Activated naive CD4-positive, alpha-beta T cell treated with anti-CD3 and anti-CD28 coated beads, Interleukin-2, amount 50 U/mL, for 24 hours (primary cell): Measurements from ENCODE around the gene CRB1.

ENCODE experiments used
- H3K27ac Mint-ChIP-seq: one replicate; pipeline ENCODE4 v1.8.0; 2021; ENCODE audit warnings: mild to moderate bottlenecking, mixed read lengths
- H3K27me3 Mint-ChIP-seq: one replicate; pipeline ENCODE4 v1.8.0; 2021; ENCODE audit warnings: mixed read lengths
- H3K36me3 Mint-ChIP-seq: one replicate; pipeline ENCODE4 v1.8.0; 2021; ENCODE audit warnings: mixed read lengths
- H3K4me1 Mint-ChIP-seq: one replicate; pipeline ENCODE4 v1.8.0; 2021; ENCODE audit warnings: mixed read lengths
- H3K4me3 Mint-ChIP-seq: one replicate; pipeline ENCODE4 v1.8.0; 2021; ENCODE audit warnings: mild to moderate bottlenecking, mixed read lengths
- H3K9me3 Mint-ChIP-seq: one replicate; pipeline ENCODE4 v1.8.0; 2021; ENCODE audit warnings: mixed read lengths

Gene CRB1

DNA sequence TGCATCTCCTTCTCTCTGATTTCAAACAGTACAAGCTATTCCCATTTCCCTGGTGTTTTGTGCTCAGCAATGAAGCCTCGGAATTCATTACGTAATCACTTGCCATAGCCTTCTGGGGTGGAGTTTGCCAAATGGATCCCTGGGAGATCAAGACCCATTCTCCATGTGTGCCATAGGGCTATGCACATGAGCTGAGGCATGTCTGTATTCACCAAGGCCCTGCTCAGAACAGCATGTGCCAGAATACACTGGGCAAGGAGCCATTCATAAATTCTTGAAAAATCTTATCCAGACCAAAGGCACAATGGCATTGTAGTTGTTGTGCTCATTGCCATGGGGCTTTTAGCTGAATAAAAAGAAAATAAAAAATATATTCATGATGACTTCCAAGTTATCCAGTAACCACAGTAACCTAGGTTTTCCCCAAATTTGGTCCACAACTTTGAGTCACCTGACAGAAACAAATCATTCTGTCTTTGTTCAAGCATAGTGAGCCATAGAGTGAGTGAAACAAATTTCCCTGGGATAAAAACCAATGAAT is 53.0 kb downstream of the CRB1 start:
- H3K27ac Mint-ChIP-seq = no peak overlapping the region
- H3K4me1 Mint-ChIP-seq = no peaks in the 10 kb centered on the region
- H3K9me3 Mint-ChIP-seq = no peaks in the 10 kb centered on the region
- no peak overlapping the region for H3K4me3 Mint-ChIP-seq
- H3K27me3 Mint-ChIP-seq = no peaks in the 10 kb centered on the region
- H3K36me3 Mint-ChIP-seq = no peaks in the 10 kb centered on the region

DNA sequence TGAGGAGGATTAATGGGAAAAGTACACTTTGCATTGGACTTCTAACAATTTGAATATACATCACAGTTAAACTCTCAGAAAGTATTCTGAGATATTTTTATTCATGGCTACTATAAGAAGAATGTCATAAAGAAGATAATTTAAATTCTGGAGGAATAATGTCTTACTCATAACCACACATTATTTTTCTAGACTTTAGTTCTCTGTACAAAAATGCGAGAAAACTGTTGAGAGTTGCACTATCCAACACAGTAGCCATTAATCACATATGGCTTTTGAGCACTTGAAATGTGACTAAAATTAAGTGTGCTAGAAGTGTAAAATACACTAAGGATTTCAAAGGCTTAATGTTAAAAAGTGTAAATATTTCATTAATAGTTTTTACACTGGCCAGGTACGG is 53.8 kb downstream of the CRB1 start:
- H3K4me3 Mint-ChIP-seq = no peak overlapping the region
- H3K36me3 Mint-ChIP-seq = no peaks in the 10 kb centered on the region
- no peaks in the 10 kb centered on the region for H3K27me3 Mint-ChIP-seq
- H3K9me3 Mint-ChIP-seq = no peaks in the 10 kb centered on the region
- no peaks in the 10 kb centered on the region for H3K4me1 Mint-ChIP-seq
- H3K27ac Mint-ChIP-seq = no peak overlapping the region

DNA sequence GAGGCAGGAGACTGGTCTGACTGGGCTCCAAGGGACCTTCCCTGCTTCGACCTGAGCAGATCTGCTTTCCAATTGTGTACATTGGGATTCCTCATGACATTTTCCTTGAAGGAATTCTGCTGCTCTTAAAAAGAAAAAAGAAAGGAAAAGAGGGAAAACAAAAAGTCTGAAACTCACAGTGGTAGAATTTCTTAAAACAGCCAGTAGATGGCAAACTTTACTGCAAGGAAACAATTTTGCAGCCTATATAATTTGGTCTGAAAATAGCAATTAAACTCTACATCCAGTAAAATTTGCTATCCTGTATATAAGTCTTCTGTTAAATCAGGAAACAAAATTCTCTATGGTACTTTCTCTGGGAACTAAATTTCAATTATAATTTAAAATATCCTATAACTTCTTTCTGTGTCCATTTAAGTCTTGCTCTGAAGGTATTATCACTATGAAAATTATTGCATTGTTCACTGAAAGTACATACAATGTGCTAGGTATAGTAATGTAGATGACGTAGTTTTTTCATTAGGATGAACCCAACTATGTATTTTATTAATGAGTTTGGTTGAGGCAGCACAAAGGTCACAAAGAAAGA is 59.8 kb downstream of the CRB1 start:
- no peak overlapping the region for H3K27ac Mint-ChIP-seq
- H3K4me3 Mint-ChIP-seq = no peak overlapping the region
- H3K36me3 Mint-ChIP-seq = no peaks in the 10 kb centered on the region
- no peaks in the 10 kb centered on the region for H3K4me1 Mint-ChIP-seq
- H3K27me3 Mint-ChIP-seq = no peaks in the 10 kb centered on the region
- no peaks in the 10 kb centered on the region for H3K9me3 Mint-ChIP-seq

DNA sequence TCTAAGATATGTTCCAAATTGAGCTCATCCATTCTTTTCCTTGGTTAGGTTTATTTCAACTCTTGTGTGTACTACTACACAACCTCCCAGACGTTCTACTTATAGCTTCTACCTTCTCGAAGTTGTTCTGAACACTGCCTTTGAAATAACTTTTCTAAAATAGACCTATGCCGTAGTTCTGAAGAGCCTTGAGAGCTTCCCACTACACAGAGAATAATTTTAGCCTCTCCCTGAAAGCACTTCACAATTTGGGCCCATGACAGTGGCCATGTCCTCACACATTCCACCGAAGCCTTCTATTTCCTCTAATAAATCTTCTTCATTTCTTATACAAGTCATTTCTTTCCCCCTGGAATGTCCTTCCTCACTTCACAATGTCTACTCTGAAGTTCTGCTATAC is 62.2 kb downstream of the CRB1 start:
- Mint-ChIP-seq H3K4me1 (no peaks in the 10 kb centered on the region), H3K9me3 (no peaks in the 10 kb centered on the region), H3K27ac (no peak overlapping the region), H3K36me3 (no peaks in the 10 kb centered on the region), H3K4me3 (no peak overlapping the region), H3K27me3 (no peaks in the 10 kb centered on the region)

DNA sequence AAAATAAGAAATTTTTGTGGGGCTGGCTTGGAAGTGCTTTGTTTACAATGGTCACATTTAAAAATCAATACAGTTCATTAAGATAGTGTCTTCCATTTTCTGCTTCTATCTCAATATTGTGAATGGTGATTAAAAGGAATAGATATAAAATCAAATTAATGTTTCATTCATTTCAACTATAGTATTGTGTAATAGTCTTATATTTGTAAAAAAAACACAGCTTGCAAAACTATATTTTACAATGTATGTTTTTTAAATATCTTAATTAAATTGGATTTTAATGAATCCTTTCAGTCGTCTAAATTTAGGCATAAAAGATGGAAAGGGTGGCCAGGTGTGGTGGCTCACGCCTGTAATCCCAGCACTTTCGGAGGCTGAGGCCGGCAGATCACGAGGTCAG is 63.5 kb downstream of the CRB1 start:
- Mint-ChIP-seq H3K27ac (no peak overlapping the region), H3K4me3 (no peak overlapping the region), H3K36me3 (no peaks in the 10 kb centered on the region), H3K27me3 (no peaks in the 10 kb centered on the region), H3K4me1 (no peaks in the 10 kb centered on the region), H3K9me3 (no peaks in the 10 kb centered on the region)

DNA sequence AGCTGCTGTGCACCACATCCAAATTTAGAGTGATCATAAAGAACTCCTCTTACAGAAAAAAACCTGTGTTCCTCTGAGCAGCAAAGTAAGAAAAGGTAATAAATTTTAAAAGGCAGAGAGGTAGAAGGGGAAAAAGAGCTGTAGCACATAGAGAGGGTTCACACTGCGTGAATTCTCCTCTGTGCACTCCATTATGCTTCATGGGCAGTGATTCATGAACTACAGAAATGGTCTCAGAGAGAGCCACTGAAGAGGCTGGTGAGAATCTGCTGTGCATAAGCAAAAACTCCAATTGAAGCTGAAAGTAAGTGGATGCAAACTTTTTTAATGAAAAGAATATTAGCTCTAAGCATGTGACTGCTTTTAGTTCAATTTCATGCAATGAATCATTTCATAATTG is 65.0 kb downstream of the CRB1 start:
- Mint-ChIP-seq H3K4me1 (no peaks in the 10 kb centered on the region), H3K27me3 (no peaks in the 10 kb centered on the region), H3K36me3 (no peaks in the 10 kb centered on the region), H3K4me3 (no peak overlapping the region), H3K9me3 (no peaks in the 10 kb centered on the region), H3K27ac (no peak overlapping the region)

DNA sequence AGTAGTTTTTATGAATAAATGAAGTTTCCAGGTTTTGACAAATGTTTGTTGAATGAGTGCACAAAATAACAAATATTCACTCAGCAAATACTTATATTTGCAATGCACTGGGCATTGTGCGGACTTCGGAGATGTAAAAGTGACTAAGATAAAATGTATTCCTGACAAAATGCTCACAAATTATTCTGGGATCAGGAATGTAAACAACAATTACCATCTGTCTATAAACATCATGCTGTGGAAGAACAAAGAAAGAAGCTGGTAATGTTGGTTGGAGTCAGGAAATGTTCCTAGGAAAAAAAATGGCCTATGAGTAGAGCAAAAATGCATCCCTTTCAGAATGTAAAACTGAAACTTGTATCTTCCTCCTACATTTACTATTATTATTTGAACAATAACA is 68.5 kb downstream of the CRB1 start:
- Mint-ChIP-seq H3K27me3 (peaks cover 4% of the 10 kb centered on the region), H3K36me3 (no peaks in the 10 kb centered on the region), H3K4me3 (no peak overlapping the region), H3K27ac (no peak overlapping the region), H3K9me3 (no peaks in the 10 kb centered on the region), H3K4me1 (no peaks in the 10 kb centered on the region)

DNA sequence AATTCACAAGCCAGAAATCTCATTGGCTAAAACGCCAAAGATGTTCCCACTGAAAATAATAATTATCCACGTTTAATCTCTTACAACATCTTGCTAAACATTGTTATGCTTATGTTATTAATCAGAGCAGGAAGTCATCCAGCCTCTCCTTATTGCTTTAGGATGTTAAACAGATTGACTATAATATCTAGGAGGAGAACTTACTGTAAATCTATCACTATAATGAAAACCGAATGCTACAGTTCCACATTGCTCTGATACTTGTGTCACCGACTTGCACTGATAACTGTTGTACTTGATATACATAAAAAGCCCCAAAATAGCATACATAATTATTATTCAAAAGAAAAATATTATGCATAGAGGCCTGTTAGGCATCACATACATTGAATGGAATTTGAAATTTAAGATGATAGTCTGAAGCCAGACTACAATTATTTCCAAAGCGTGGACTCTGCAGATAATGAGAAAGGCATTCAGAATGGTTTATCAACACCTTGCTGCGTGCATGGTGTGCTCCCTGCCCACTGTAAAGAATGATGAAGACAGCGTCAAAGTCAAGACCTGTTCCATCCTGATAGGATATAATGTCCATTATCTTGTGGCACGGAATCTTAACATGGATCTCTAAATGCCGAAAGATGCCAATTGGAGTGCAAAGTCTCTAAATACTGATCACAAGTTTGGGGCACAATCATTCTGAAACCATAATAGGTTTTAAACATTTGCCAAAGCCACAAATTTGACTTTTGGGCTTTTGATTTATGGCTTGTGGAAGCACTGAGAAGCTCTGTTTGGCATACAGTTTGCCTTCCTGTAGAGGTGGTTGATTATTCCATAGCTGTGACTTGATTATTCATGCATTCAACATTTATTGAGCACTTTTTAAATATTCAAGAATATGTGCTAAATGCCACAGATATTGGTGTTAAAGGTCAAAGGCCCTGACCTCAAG is 71.3 kb downstream of the CRB1 start:
- Mint-ChIP-seq H3K4me1 (peaks cover 4% of the 10 kb centered on the region), H3K27me3 (peaks cover 4% of the 10 kb centered on the region), H3K4me3 (no peak overlapping the region), H3K36me3 (no peaks in the 10 kb centered on the region), H3K27ac (no peak overlapping the region), H3K9me3 (no peaks in the 10 kb centered on the region)

DNA sequence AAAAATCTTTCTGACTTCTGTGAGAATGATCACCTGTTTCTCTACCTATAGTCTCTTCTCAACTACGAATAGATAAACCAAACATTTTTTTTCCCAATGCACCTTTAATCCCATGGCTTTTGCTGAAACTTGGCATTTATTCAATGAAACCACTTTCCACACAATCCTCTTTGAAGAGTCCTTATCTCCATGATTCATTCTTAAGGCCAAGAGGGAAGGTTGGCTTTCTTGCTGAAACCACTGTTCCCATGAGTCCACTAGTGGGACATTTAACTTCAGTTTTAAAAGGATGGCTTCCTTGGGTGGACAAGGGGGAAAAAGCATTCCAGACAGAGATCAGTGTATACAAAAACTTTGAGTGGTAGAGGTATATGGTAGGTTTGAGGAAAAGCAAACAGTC is 73.6 kb downstream of the CRB1 start:
- Mint-ChIP-seq H3K27me3 (peaks cover 7% of the 10 kb centered on the region), H3K27ac (no peak overlapping the region), H3K4me3 (no peak overlapping the region), H3K36me3 (no peaks in the 10 kb centered on the region), H3K9me3 (no peaks in the 10 kb centered on the region), H3K4me1 (peaks cover 4% of the 10 kb centered on the region)

DNA sequence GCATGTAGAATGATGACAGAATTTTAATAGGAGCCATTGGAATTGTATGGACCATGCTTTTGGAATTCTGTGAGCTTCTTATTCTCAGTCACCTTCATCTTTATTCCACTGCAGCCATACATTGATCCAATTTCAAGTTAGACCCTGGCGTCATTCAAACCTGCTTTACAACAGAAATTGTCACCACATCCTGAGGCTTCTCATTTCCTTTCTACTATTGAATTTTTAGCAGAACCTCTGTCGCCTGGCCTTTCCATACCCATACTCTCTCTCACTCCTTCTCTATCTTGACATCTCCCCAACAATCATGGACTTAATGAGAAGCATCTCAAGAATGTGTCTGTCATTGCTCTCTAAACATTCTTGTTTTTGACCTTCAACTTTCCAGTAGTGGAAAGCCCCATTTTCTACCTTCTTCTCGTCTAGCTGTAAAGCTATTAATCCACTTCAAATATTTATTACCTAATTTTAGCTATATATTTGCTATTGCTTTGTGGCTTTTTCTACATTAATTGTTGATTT is 74.1 kb downstream of the CRB1 start:
- Mint-ChIP-seq H3K27me3 (peaks cover 7% of the 10 kb centered on the region), H3K36me3 (no peaks in the 10 kb centered on the region), H3K27ac (no peak overlapping the region), H3K4me1 (peaks cover 4% of the 10 kb centered on the region), H3K4me3 (no peak overlapping the region), H3K9me3 (no peaks in the 10 kb centered on the region)

DNA sequence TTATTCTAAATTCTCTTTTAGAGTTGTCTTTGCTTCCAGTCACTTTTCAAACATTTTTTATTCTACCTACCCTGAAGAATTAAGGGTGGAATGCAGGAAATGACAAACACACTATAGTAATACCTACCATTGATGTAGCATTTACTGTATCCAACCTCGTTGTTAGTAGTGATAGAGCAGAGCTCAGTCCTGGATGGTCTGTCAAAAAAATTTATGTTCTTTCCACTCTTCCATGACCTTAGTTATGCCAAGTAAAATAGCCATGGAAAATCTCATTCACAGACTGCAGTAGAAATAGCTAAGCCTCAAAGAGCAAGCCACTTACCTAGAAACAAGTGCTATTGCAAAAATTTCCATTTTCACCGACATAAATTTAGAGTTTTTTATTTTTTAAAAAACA is 74.6 kb downstream of the CRB1 start:
- H3K4me1 Mint-ChIP-seq = peaks cover 4% of the 10 kb centered on the region
- H3K9me3 Mint-ChIP-seq = no peaks in the 10 kb centered on the region
- H3K27ac Mint-ChIP-seq = no peak overlapping the region
- H3K4me3 Mint-ChIP-seq = no peak overlapping the region
- no peaks in the 10 kb centered on the region for H3K36me3 Mint-ChIP-seq
- peaks cover 7% of the 10 kb centered on the region for H3K27me3 Mint-ChIP-seq

DNA sequence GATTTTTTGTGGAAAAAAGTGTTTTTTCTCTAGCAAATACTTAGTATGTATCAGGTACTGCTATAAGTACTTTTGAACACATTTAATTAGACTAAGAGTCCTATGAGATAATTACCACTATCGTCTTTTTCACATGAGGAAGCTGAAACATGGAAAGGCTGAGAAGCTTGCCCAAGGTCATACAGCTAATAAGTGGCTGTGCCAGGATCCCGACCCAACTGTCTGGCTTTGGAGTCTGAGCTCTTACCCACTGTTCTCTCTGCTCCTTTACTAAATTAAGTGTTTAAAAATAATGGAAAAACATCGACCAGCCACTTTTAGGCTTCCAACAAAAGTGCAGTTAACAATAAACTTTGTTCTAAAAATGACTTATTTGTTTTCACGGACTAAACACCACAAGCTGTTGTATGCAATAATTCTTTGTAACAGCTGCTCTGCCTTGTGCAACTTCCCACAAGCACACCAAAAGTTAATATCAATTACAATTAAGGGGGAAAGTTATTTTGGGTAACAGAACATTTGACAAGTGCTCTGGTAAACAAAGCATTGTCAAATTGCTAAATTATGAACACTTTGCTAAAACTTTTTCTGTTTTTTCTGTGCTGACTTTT is 75.7 kb downstream of the CRB1 start:
- Mint-ChIP-seq H3K9me3 (no peaks in the 10 kb centered on the region), H3K36me3 (no peaks in the 10 kb centered on the region), H3K4me1 (peaks cover 4% of the 10 kb centered on the region), H3K4me3 (no peak overlapping the region), H3K27me3 (peaks cover 7% of the 10 kb centered on the region), H3K27ac (no peak overlapping the region)

DNA sequence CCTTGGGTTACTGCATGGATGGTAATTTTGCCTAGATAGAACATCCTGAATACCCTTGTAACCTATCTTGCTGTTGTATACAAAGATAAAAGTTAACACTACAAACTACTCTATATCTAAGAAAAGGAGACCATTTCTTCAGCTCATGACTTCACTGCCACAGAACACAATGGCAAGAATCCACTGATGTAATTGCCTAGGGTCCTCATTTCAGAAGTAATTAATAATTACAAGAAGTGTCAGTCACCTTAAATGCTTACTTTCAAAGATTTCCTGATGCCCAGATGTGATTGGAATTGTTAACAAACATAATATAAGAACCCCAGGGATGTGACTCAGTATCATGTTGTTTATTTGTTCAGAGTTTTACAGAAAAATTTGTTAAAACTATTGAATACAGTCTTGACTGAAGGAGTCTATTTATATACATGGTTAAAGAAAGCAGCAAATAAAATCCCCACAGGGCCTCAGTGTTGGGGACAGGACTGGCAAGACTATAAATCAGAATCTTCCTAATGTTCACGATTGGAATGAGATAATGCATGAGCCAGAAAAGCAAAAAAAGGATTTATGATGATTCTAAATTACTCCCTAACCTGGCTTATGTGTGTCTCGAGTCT is 83.9 kb downstream of the CRB1 start:
- Mint-ChIP-seq H3K4me1 (no peaks in the 10 kb centered on the region), H3K36me3 (no peaks in the 10 kb centered on the region), H3K27ac (no peak overlapping the region), H3K27me3 (no peaks in the 10 kb centered on the region), H3K4me3 (no peak overlapping the region), H3K9me3 (no peaks in the 10 kb centered on the region)

DNA sequence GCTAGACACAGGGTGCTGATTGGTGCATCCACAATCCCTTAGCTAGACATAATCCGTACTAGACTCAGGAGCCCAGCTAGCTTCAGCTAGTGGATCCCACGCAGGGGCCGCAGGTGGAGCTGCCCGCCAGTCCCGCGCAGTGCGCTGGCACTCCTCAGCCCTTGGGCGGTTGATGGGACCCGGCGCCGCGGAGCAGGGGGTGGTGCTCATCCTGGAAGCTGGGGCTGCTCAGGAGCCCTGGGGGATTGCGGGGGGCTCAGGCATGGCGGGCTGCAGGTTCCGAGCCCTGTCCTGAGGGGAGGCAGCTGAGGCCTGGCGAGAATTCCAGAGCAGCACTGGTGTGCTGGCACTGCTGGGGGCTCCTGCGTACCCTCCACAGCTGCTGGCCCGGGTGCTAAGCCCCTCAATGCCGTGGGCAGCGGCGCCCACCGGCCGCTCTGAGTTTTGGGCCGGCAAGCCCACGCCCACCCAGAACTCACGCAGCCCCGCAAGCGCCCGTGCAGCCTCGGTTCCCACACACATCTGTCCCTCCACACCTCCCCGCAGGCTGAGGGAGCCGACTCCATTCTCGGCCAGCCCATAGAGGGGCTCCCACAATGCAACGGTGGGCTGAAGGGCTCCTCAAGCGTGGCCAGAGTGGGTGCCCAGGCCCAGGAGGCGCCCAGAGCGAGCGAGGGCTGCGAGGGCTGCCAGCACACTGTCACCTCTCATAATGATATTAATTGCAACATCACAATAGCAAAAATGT is 87.4 kb downstream of the CRB1 start:
- H3K36me3 Mint-ChIP-seq = no peaks in the 10 kb centered on the region
- H3K4me3 Mint-ChIP-seq = no peak overlapping the region
- no peaks in the 10 kb centered on the region for H3K4me1 Mint-ChIP-seq
- no peak overlapping the region for H3K27ac Mint-ChIP-seq
- no peaks in the 10 kb centered on the region for H3K9me3 Mint-ChIP-seq
- H3K27me3 Mint-ChIP-seq = no peaks in the 10 kb centered on the region
